NB4 (cell line): ENCODE results near the gene BZW2.

Source experiments
- POLR2A ChIP-seq: IDR thresholded peaks from 2 replicates; pipeline ENCODE4 v1.6.1; 2011; ENCODE audit warnings: mild to moderate bottlenecking; ENCODE audit not compliant: insufficient read length; ENCODE audit errors: extremely low read depth
- TF ChIP-seq, protein P1 (sequence below): IDR thresholded peaks from one replicate; pipeline ENCODE4 v1.5.1; 2012; ENCODE audit warnings: low read depth, low read length
- TF ChIP-seq, protein P2 (sequence below): IDR thresholded peaks from 2 replicates; pipeline ENCODE4 v1.6.1; 2011; ENCODE audit warnings: low read depth, low read length

DNA sequence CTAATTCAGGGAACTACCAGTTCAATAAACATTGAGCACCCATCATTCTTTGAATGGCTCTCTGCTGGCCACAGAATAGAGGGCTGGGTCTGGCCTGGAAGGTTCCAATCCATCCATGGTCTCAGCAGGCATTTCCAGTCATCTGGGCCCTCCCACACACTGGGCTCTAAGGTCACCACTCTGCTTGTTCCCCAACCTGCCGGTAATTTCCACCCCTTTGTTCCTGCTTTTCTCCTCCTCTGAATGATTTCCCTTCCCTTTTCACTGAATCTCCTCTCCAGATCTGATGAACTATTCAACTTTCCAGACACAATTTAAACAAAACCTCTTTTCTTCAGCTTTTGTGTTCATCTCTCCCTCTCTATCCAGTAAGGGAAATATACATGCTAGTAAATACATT is 2.6 kb downstream of the BZW2 start:
- TF ChIP-seq, protein P1, sequence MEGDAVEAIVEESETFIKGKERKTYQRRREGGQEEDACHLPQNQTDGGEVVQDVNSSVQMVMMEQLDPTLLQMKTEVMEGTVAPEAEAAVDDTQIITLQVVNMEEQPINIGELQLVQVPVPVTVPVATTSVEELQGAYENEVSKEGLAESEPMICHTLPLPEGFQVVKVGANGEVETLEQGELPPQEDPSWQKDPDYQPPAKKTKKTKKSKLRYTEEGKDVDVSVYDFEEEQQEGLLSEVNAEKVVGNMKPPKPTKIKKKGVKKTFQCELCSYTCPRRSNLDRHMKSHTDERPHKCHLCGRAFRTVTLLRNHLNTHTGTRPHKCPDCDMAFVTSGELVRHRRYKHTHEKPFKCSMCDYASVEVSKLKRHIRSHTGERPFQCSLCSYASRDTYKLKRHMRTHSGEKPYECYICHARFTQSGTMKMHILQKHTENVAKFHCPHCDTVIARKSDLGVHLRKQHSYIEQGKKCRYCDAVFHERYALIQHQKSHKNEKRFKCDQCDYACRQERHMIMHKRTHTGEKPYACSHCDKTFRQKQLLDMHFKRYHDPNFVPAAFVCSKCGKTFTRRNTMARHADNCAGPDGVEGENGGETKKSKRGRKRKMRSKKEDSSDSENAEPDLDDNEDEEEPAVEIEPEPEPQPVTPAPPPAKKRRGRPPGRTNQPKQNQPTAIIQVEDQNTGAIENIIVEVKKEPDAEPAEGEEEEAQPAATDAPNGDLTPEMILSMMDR = no peak
- no peak for TF ChIP-seq POLR2A
- TF ChIP-seq, protein P2, sequence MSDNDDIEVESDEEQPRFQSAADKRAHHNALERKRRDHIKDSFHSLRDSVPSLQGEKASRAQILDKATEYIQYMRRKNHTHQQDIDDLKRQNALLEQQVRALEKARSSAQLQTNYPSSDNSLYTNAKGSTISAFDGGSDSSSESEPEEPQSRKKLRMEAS = no peak
